ENCODE measurements around the gene CLK4.
A peak's percentile ranks its signal among the peaks of the same experiment; 100 is the strongest.

CLK4 gene

DNA sequence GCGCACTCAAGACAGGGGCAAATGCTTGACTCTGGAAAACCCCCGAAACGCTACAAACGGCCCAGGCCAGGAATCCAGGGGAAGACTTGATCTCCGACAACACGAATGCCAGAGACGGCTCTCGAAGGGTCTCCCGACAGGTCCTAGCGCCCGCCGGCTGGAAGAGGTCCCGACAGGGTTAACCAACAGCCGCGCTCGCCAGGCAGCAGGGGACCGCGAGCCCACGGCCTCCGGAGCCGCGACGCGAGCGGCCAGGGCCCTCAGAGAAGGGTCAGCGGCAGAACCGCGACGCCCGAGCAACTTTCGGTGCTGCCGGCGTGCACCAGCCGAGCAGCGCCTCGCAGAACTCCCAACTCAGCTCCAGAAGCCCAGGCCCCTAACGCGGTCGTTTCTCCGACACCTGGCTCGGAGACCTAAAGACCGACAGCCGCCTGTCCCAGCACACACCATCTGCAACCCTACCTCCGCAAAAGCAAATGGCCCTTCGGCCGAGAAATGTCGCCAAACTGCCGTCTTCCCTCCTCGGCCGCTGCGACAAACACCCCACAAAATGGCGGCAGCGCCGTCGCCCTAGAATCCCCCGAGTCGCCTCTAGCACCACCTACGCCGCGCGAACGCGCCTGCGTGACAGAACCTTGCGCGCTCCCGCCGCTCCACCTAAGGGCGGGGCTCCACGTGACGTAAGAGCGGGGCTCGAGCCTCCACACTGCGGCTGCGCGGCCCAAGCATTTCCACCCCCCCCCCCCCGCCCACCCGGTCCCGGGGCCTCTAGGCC is at the start of gene CLK4:
Gene CLK4, minus strand, starts transcription at position 567 of the 775 bp plus-strand sequence. CDS start 3,634 bp downstream, outside the sequence.
- Histone ChIP-seq H3K27ac (ENCODE audit: low read length) (peak within 1 kb of the TSS; percentile 85), H3K9me3 (ENCODE audit: insufficient read depth, low read depth, low read length) (no peaks in the 10 kb centered on the region), H3K4me3 (ENCODE audit: low read length) (peak within 1 kb of the TSS; percentile 98), H3K27me3 (ENCODE audit: insufficient read depth, low read length) (peaks cover 22% of the 10 kb centered on the region; the same call in 1 of the 2 replicates), H3K36me3 (ENCODE audit: insufficient read depth, low read depth, low read length) (peaks cover 15% of the 10 kb centered on the region; the same call in 1 of the 2 replicates), H3K9ac (ENCODE audit: low read depth, low read length) (peak within 1 kb of the TSS; percentile 94), H3K4me1 (ENCODE audit: insufficient read depth, low read length) (peaks cover 15% of the 10 kb centered on the region; the same call in 1 of the 2 replicates)

DNA sequence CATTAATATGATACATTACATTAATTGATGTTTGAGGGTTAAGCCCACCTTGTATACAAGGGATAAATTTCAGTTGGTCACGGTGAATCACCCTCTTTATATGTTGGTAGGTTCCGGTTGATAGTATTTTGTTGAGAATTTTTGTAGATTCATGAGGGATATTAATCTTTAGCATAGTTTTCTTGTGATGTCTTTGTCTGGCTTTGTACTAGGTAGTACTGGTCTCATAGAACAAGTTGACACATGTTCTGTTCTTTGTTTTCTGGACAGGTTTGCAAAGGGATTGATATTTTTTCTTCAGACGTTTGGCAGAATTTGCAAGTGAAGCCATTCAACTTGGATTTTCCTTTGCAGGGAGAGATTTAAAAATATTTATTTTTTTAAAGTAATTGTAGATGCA is 49.1 kb upstream of the CLK4 start:
- H3K27me3 ChIP-seq (ENCODE audit: insufficient read depth, low read length) = no peaks in the 10 kb centered on the region
- H3K4me3 ChIP-seq (ENCODE audit: low read length) = no peak overlapping the region
- H3K36me3 ChIP-seq (ENCODE audit: insufficient read depth, low read depth, low read length) = no peaks in the 10 kb centered on the region
- H3K27ac ChIP-seq (ENCODE audit: low read length) = no peak overlapping the region
- H3K9me3 ChIP-seq (ENCODE audit: insufficient read depth, low read depth, low read length) = no peaks in the 10 kb centered on the region
- H3K4me1 ChIP-seq (ENCODE audit: insufficient read depth, low read length) = no peaks in the 10 kb centered on the region
- H3K9ac ChIP-seq (ENCODE audit: low read depth, low read length) = no peak overlapping the region

DNA sequence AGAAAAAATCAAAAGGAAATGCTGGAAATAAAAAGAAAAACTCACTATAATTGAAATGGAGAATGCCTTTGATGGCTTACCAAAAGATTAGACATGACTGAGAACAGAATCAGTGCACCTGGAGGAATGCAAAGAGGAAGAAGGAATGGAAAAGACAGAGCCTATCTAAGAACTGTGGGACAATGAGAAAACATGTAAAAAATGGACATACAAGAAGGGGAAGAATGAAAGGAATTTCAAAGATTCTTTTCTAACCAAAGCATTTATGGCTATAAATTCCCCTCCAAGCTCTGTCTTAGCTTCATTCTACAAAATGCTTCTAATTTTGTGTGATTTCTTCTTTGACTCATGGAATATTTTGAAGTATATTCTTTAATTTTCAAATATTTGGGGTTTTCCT is 47.5 kb upstream of the CLK4 start:
- H3K9me3 ChIP-seq (ENCODE audit: insufficient read depth, low read depth, low read length) = no peaks in the 10 kb centered on the region

DNA sequence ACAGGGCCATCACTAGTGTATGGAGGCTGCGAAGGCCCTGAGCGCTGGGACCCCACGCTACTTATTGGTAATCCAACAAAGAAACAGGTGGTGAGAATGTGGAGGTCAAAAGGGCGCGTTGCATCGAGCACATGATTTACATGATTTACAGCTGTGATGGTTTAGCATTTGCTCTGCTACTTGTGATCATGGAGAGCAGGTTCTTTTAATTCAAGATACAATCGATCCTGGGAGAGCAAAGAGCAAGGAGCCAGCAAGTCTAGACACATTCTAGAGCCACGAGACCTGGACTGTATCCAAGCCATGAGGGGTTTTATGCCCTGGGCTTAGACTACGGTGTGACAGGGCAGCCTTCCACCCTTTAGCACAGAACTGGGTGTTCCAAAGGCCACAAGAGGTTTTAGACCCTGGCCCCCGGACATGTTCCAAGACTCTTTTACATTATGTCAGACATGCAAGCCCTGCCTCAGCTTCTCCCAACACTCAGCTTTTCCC is 47.0 kb upstream of the CLK4 start:
- Histone ChIP-seq H3K4me1 (ENCODE audit: insufficient read depth, low read length) (no peaks in the 10 kb centered on the region), H3K9me3 (ENCODE audit: insufficient read depth, low read depth, low read length) (no peaks in the 10 kb centered on the region), H3K27ac (ENCODE audit: low read length) (no peak overlapping the region), H3K9ac (ENCODE audit: low read depth, low read length) (no peak overlapping the region), H3K36me3 (ENCODE audit: insufficient read depth, low read depth, low read length) (no peaks in the 10 kb centered on the region), H3K27me3 (ENCODE audit: insufficient read depth, low read length) (no peaks in the 10 kb centered on the region; the same call in 1 of the 2 replicates), H3K4me3 (ENCODE audit: low read length) (no peak overlapping the region)

More for the DNA sequence above, 47.5 kb upstream of the CLK4 start:
- Histone ChIP-seq H3K36me3 (ENCODE audit: insufficient read depth, low read depth, low read length) (no peaks in the 10 kb centered on the region), H3K27me3 (ENCODE audit: insufficient read depth, low read length) (no peaks in the 10 kb centered on the region; the same call in 1 of the 2 replicates), H3K4me1 (ENCODE audit: insufficient read depth, low read length) (no peaks in the 10 kb centered on the region), H3K27ac (ENCODE audit: low read length) (no peak overlapping the region), H3K4me3 (ENCODE audit: low read length) (no peak overlapping the region), H3K9ac (ENCODE audit: low read depth, low read length) (no peak overlapping the region)

DNA sequence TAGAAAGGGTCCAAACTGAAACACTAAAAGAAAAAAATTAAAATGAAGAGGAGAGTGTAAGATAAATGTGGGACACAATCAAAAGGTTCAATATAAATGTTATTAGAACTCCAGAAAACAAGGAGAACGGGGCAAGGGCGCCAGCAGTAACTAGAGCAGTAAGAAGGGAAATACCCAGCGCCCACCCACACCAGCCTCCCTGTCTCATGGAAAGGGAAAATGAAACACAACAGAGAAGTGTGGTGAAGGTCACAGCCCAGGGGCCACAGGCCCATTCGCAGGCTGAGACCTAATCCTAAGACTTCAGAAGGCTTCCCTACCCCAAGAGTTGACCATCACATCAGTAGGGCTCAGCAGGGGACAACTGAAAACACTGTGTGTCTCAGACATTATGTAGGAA is 45.8 kb upstream of the CLK4 start:
- Histone ChIP-seq H3K4me1 (ENCODE audit: insufficient read depth, low read length) (no peaks in the 10 kb centered on the region), H3K27me3 (ENCODE audit: insufficient read depth, low read length) (no peaks in the 10 kb centered on the region; the same call in 1 of the 2 replicates), H3K27ac (ENCODE audit: low read length) (no peak overlapping the region), H3K9ac (ENCODE audit: low read depth, low read length) (no peak overlapping the region), H3K4me3 (ENCODE audit: low read length) (no peak overlapping the region), H3K36me3 (ENCODE audit: insufficient read depth, low read depth, low read length) (no peaks in the 10 kb centered on the region), H3K9me3 (ENCODE audit: insufficient read depth, low read depth, low read length) (no peaks in the 10 kb centered on the region)

DNA sequence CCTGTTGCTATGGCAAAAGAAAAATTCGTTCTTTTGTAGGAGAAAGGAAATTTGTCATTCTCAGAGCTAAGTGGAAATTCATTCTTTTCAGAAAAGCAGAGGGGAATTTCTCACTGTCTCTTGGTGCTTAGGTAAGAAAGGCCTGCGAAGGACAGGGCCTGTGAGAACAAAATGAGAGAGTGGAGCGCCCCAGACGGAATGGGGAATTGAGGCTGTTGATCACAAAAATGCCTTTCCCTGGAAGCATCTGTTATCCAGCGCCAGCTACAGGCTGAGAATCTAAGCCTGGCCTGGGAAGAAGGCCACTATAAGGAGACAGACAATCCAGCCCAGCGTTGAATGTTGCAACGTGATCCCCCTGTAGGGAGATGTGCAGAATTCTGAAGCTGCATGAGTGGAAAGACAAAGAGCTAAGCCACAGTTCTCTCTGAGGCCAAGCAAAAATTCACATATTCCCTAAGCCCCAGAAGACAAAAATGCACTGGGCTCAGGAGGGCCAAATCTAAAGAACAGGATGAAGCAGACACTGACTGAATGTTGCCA is 44.8 kb upstream of the CLK4 start:
- Histone ChIP-seq H3K27ac (ENCODE audit: low read length) (no peak overlapping the region), H3K4me1 (ENCODE audit: insufficient read depth, low read length) (no peaks in the 10 kb centered on the region), H3K9me3 (ENCODE audit: insufficient read depth, low read depth, low read length) (no peaks in the 10 kb centered on the region), H3K4me3 (ENCODE audit: low read length) (no peak overlapping the region), H3K9ac (ENCODE audit: low read depth, low read length) (no peak overlapping the region), H3K36me3 (ENCODE audit: insufficient read depth, low read depth, low read length) (no peaks in the 10 kb centered on the region), H3K27me3 (ENCODE audit: insufficient read depth, low read length) (no peaks in the 10 kb centered on the region; the same call in 1 of the 2 replicates)

DNA sequence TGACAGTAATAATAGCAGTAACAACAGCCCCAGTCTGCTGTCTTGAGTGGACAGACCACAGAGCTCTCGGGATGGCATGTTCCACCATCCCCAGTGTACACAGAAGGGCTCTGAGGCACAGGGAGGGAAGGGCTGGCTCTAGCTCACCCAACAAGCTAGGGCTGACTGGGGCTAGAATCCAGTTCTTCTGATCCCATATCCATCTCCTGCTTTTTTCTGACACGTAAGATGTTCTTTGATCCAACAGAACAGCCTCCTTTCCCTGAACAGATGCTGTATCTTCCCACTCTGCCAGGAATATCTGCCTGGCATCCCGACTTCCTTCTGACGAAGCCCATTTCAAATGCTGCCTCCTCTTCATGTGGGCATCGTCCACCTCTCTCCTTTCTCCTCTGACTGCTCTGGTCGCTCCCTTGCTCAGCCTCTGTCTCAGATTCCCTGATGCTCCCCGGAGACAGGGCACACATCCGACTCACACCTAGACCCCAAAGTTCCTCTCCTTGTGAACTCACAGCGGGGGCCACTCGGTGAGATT is 43.6 kb upstream of the CLK4 start:
- no peaks in the 10 kb centered on the region for H3K36me3 ChIP-seq (ENCODE audit: insufficient read depth, low read depth, low read length)
- H3K4me3 ChIP-seq (ENCODE audit: low read length) = no peak overlapping the region
- H3K9me3 ChIP-seq (ENCODE audit: insufficient read depth, low read depth, low read length) = no peaks in the 10 kb centered on the region
- H3K27ac ChIP-seq (ENCODE audit: low read length) = no peak overlapping the region
- no peaks in the 10 kb centered on the region for H3K4me1 ChIP-seq (ENCODE audit: insufficient read depth, low read length)
- H3K27me3 ChIP-seq (ENCODE audit: insufficient read depth, low read length) = no peaks in the 10 kb centered on the region; the same call in 1 of the 2 replicates
- H3K9ac ChIP-seq (ENCODE audit: low read depth, low read length) = no peak overlapping the region

DNA sequence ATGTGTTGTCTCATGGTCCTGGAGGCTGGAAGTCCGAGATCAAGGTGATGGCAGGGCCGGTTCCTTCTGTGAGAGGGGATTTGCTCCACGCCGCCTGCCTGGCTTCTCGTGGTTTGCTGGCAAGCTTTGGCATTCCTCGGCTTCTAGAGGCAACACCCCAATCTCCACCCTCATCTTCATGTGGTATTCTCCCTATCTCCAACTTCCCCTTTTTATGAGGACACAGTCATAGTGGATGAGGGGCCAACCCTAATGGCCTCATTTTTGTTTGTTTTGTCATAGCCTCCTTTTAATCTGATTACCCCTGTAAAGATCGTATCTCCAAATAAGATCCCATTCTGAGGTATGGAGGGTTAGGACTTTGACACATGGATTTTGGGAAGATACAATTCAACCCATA is 41.7 kb upstream of the CLK4 start:
- Histone ChIP-seq H3K4me3 (ENCODE audit: low read length) (no peak overlapping the region), H3K27me3 (ENCODE audit: insufficient read depth, low read length) (no peaks in the 10 kb centered on the region; the same call in 1 of the 2 replicates), H3K36me3 (ENCODE audit: insufficient read depth, low read depth, low read length) (no peaks in the 10 kb centered on the region), H3K9me3 (ENCODE audit: insufficient read depth, low read depth, low read length) (peaks cover 9% of the 10 kb centered on the region), H3K9ac (ENCODE audit: low read depth, low read length) (no peak overlapping the region), H3K27ac (ENCODE audit: low read length) (no peak overlapping the region), H3K4me1 (ENCODE audit: insufficient read depth, low read length) (no peaks in the 10 kb centered on the region)

DNA sequence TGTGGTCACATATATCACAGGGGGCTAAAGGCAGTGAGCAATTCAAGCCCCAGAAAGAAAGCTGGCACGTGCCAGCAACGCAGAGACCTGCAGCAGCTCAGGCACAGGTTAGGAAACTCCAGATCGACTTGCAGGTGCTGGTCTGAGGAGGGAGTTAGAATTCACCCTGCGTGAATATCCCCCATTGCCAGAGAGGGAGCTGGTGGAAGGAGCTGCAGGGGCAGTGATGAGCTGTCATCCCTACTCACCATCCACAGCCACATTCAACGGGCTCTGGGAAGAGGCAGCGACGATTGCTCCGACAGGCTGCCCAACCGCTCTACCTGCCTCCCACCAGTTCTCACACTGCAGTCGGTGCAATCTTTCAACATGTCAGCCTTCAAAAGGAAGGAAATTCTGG is 40.8 kb upstream of the CLK4 start:
- Histone ChIP-seq H3K9ac (ENCODE audit: low read depth, low read length) (no peak overlapping the region), H3K4me3 (ENCODE audit: low read length) (no peak overlapping the region), H3K4me1 (ENCODE audit: insufficient read depth, low read length) (no peaks in the 10 kb centered on the region), H3K27me3 (ENCODE audit: insufficient read depth, low read length) (no peaks in the 10 kb centered on the region; the same call in 1 of the 2 replicates), H3K9me3 (ENCODE audit: insufficient read depth, low read depth, low read length) (peaks cover 9% of the 10 kb centered on the region), H3K27ac (ENCODE audit: low read length) (no peak overlapping the region), H3K36me3 (ENCODE audit: insufficient read depth, low read depth, low read length) (no peaks in the 10 kb centered on the region)

DNA sequence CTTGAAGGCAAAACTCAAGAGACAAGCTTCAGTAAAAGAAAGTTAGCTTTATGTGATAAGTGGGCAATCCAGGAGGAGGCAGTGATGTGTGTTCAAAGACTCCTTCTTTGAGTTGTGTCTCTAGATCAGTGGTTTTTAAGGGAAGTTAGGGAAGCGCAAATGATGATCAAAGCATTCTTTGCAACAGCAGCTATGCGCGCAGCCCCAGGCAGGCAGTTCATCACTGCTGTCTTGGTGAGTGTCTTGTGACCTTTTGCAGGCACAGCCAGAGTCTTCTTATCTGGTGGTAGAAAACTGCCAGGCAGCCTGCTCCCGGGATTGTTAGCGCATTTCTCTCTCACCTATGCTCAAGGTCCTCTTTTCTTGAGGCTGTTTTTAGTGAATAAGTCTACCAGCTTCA is 40.3 kb upstream of the CLK4 start:
- Histone ChIP-seq H3K9me3 (ENCODE audit: insufficient read depth, low read depth, low read length) (peaks cover 9% of the 10 kb centered on the region), H3K4me3 (ENCODE audit: low read length) (no peak overlapping the region), H3K27ac (ENCODE audit: low read length) (no peak overlapping the region), H3K9ac (ENCODE audit: low read depth, low read length) (no peak overlapping the region), H3K4me1 (ENCODE audit: insufficient read depth, low read length) (no peaks in the 10 kb centered on the region), H3K27me3 (ENCODE audit: insufficient read depth, low read length) (no peaks in the 10 kb centered on the region; the same call in 1 of the 2 replicates), H3K36me3 (ENCODE audit: insufficient read depth, low read depth, low read length) (no peaks in the 10 kb centered on the region)

DNA sequence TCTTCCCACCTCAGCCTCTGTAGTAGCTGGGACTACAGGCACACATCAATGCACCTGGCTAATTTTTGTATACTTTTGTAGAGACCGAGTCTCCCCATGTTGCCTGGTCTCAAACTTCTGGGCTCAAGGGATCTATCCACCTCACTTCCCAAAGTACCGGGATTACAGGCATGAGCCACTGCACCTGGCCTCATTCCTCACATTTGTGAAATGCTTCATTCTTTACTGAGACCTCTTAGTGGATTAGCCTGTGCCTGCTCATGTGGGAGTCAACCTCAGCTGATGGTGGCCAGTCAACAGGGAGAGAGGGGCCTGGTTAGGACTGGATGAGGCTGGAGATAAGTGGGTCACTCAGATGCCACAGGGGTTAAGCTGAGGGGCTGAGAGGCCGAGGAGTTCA is 37.3 kb upstream of the CLK4 start:
- peaks cover 9% of the 10 kb centered on the region for H3K9me3 ChIP-seq (ENCODE audit: insufficient read depth, low read depth, low read length)
- H3K36me3 ChIP-seq (ENCODE audit: insufficient read depth, low read depth, low read length) = no peaks in the 10 kb centered on the region
- H3K4me3 ChIP-seq (ENCODE audit: low read length) = no peak overlapping the region
- H3K27me3 ChIP-seq (ENCODE audit: insufficient read depth, low read length) = no peaks in the 10 kb centered on the region
- no peak overlapping the region for H3K27ac ChIP-seq (ENCODE audit: low read length)
- no peaks in the 10 kb centered on the region for H3K4me1 ChIP-seq (ENCODE audit: insufficient read depth, low read length)
- no peak overlapping the region for H3K9ac ChIP-seq (ENCODE audit: low read depth, low read length)

DNA sequence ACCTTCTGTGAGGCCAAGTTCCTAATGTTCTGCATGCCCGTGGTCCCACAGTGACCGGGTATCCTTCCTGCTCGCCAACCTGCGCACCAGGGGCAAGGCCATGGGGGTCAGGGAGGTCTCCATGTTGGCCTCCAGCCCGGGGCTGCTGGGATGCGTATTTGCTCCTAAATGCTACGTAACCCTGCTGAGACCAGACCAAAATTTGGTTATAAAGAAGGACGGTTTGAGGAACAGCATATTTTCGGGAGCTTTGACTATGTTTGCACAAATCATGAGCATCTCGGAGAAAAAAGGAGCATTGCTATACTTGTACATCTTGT is 35.7 kb upstream of the CLK4 start:
- Histone ChIP-seq H3K9me3 (ENCODE audit: insufficient read depth, low read depth, low read length) (peaks cover 9% of the 10 kb centered on the region), H3K27ac (ENCODE audit: low read length) (no peak overlapping the region), H3K27me3 (ENCODE audit: insufficient read depth, low read length) (no peaks in the 10 kb centered on the region), H3K9ac (ENCODE audit: low read depth, low read length) (no peak overlapping the region), H3K4me3 (ENCODE audit: low read length) (no peak overlapping the region), H3K4me1 (ENCODE audit: insufficient read depth, low read length) (no peaks in the 10 kb centered on the region), H3K36me3 (ENCODE audit: insufficient read depth, low read depth, low read length) (no peaks in the 10 kb centered on the region)
